ENCODE results near the gene CHMP3. TPM values are rescaled to one million over a fixed set of nuclear protein-coding genes. Genes with fewer than 3 reads are reported as not detected.

CHMP3 gene
- total and polyA plus RNA-seq, 2 donors from 2014 or later: 123 to 162 TPM

GRCh38 chr2:86543335-86543734, 19.9 kb downstream of the CHMP3 start:
- no peak overlapping the region for H3K9ac ChIP-seq (ENCODE audit: low read length in 3 of 3)
- intact Hi-C loops (cut with DNase I): no loop called here
- no peak for DNase-seq
- no peaks in the 10 kb centered on the region for H3K4me1 ChIP-seq (ENCODE audit: control insufficient read depth in 2 of 3, insufficient read depth in 2 of 3, low read depth in 1 of 3, low read length in 3 of 3)
- H3K4me3 ChIP-seq (ENCODE audit: low read length in 3 of 3): no peak overlapping the region
- H3K27me3 ChIP-seq (ENCODE audit: control insufficient read depth, insufficient read depth, low read length): no peaks in the 10 kb centered on the region
- H3K9me3 ChIP-seq (ENCODE audit: control insufficient read depth in 2 of 3, insufficient read depth in 1 of 3, low read length in 3 of 3): peaks cover 0 to 3% (median 0%) of the 10 kb centered on the region in 3 donors
- FAIRE-seq: no peak
- TF ChIP-seq CTCF (IDR thresholded peaks at IDR 0.05; ENCODE audit: borderline replicate concordance, extremely low read depth, insufficient read depth): no peak
- H3K36me3 ChIP-seq (ENCODE audit: control insufficient read depth in 2 of 3, insufficient read depth in 3 of 3, low read length in 3 of 3): no peaks in the 10 kb centered on the region
- H3K27ac ChIP-seq (ENCODE audit: low read depth in 2 of 2, low read length in 2 of 2): no peak overlapping the region

GRCh38 chr2:86542814-86543213, 20.4 kb downstream of the CHMP3 start:
- no peak for TF ChIP-seq CTCF (IDR thresholded peaks at IDR 0.05; ENCODE audit: borderline replicate concordance, extremely low read depth, insufficient read depth)
- no peak overlapping the region for H3K4me3 ChIP-seq (ENCODE audit: low read length in 3 of 3)
- FAIRE-seq: no peak

DNA sequence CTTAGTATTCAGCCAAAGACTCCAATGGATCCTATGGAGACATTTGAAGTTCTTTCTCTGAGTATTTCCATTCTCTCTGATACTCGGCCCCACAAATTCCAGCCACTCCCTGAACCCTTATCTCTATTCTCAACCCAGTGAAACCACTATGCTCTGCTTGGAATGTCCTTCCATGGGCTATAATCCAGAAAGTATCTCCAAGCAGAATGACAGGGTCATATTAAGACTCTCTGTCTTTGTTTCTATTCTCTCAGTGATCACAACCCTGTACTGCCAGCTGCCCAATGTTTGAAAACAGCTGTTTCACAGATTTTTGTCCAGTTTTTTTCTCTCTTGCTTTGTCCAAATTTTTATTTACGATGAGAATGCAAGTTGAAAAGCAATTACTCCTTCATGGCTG, 21.9 kb downstream of the CHMP3 start:
- no peak overlapping the region for H3K27ac ChIP-seq (ENCODE audit: low read depth in 2 of 2, low read length in 2 of 2)
- no peaks in the 10 kb centered on the region for H3K9me3 ChIP-seq (ENCODE audit: control insufficient read depth in 2 of 3, insufficient read depth in 1 of 3, low read length in 3 of 3)
- H3K36me3 ChIP-seq (ENCODE audit: control insufficient read depth in 2 of 3, insufficient read depth in 3 of 3, low read length in 3 of 3): no peaks in the 10 kb centered on the region
- H3K4me3 ChIP-seq (ENCODE audit: low read length in 3 of 3): no peak overlapping the region
- H3K27me3 ChIP-seq (ENCODE audit: control insufficient read depth, insufficient read depth, low read length): no peaks in the 10 kb centered on the region
- H3K4me1 ChIP-seq (ENCODE audit: control insufficient read depth in 2 of 3, insufficient read depth in 2 of 3, low read depth in 1 of 3, low read length in 3 of 3): no peaks in the 10 kb centered on the region
- no peak for TF ChIP-seq CTCF (IDR thresholded peaks at IDR 0.05; ENCODE audit: borderline replicate concordance, extremely low read depth, insufficient read depth)
- H3K9ac ChIP-seq (ENCODE audit: low read length in 3 of 3): no peak overlapping the region
- DNase-seq: peak in 1 of 5 donors; percentile 34
- intact Hi-C loops (cut with DNase I): no loop called here
- FAIRE-seq: no peak

More at GRCh38 chr2:86542814-86543213, 20.4 kb downstream of the CHMP3 start:
- H3K9ac ChIP-seq (ENCODE audit: low read length in 3 of 3): no peak overlapping the region
- H3K27me3 ChIP-seq (ENCODE audit: control insufficient read depth, insufficient read depth, low read length): no peaks in the 10 kb centered on the region
- DNase-seq: no peak
- no peaks in the 10 kb centered on the region for H3K4me1 ChIP-seq (ENCODE audit: control insufficient read depth in 2 of 3, insufficient read depth in 2 of 3, low read depth in 1 of 3, low read length in 3 of 3)
- no peaks in the 10 kb centered on the region for H3K36me3 ChIP-seq (ENCODE audit: control insufficient read depth in 2 of 3, insufficient read depth in 3 of 3, low read length in 3 of 3)
- H3K9me3 ChIP-seq (ENCODE audit: control insufficient read depth in 2 of 3, insufficient read depth in 1 of 3, low read length in 3 of 3): peaks cover 0 to 3% (median 0%) of the 10 kb centered on the region in 3 donors
- no peak overlapping the region for H3K27ac ChIP-seq (ENCODE audit: low read depth in 2 of 2, low read length in 2 of 2)
- intact Hi-C loops (cut with DNase I): no loop called here

DNA sequence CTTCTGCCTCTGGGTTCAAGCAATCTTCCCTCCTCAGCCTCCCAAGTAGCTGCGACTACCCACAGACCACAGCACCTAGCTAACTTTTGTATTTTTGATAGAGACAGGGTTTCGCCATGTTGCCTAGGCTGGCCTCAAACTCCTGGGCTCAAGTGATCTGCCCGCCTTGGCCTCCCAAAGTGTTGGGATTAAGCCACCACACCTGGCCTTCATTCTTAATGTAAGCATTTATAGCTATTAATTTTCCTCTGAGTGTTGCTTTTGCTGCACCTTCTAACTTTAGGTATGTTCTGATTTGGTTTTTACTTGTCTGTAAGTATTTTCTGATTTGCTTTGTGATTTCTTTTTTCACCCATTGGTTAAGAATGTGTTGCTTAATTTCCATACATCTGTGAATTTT, 29.7 kb downstream of the CHMP3 start:
- no peaks in the 10 kb centered on the region for H3K9me3 ChIP-seq (ENCODE audit: control insufficient read depth in 2 of 3, insufficient read depth in 1 of 3, low read length in 3 of 3)
- no peak for TF ChIP-seq CTCF (IDR thresholded peaks at IDR 0.05; ENCODE audit: borderline replicate concordance, extremely low read depth, insufficient read depth)
- H3K27me3 ChIP-seq (ENCODE audit: control insufficient read depth, insufficient read depth, low read length): no peaks in the 10 kb centered on the region
- H3K9ac ChIP-seq (ENCODE audit: low read length in 3 of 3): no peak overlapping the region
- H3K36me3 ChIP-seq (ENCODE audit: control insufficient read depth in 2 of 3, insufficient read depth in 3 of 3, low read length in 3 of 3): peaks cover 0 to under 1% (median 0%) of the 10 kb centered on the region in 3 donors
- DNase-seq (no peak), FAIRE-seq (no peak)
- H3K4me3 ChIP-seq (ENCODE audit: low read length in 3 of 3): no peak overlapping the region
- intact Hi-C loops (cut with DNase I): no loop called here
- H3K4me1 ChIP-seq (ENCODE audit: control insufficient read depth in 2 of 3, insufficient read depth in 2 of 3, low read depth in 1 of 3, low read length in 3 of 3): no peaks in the 10 kb centered on the region
- no peak overlapping the region for H3K27ac ChIP-seq (ENCODE audit: low read depth in 2 of 2, low read length in 2 of 2)

All from kidney (tissue), 14 donors.